ENCODE data around the gene TEX26. TPM values are rescaled to one million over a fixed set of nuclear protein-coding genes. Genes with fewer than 3 reads are reported as not detected.

Gene TEX26
- polyA plus RNA-seq, 4 donors = 0.70 to 2.8 (median 1.9) TPM

DNA sequence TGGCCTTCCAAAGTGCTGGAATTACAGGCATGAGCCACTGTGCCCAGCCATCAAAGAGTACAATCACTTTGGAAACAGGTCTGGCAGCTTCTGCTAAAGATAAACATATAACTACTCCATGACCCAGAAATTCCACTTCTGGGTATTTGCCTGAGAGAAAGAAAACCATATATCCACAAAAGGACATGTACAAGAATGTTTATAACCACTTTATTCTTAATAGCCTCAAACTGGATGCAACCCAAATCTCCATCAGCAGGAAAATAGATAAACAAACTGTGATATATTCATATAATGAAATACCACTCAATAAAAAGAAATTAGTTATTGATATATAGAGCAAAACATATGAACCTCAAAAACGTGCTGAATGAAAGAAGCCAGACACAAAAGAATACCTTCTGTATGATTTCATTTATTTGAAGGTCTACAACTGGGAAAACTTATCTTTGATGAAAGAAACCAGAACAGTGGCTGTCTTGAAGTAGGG lies 40.5 kb downstream of the TEX26 start:
- no peak for DNase-seq (ENCODE audit: low read depth in 4 of 4, low spot score in 2 of 4)

DNA sequence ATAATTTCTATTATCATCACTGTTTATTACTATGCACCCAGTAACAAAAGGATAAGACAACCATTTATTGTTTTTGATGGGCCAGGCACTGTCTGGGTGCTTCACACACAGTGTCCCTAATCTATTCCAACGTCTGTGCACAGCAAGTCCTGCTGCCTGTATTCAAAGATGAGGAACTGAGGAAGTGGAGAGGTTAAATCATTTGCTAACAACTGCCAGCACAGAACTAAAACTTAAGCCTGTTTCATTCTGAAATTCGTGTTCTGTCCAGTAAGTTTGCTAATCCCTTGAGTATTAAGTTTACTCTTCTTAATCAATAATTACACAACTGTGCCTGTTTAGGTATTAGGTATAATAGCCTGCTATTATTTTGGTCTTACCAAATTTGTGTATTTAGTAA lies 41.9 kb downstream of the TEX26 start:
- DNase-seq (ENCODE audit: low read depth in 4 of 4, low spot score in 2 of 4) = no peak

DNA sequence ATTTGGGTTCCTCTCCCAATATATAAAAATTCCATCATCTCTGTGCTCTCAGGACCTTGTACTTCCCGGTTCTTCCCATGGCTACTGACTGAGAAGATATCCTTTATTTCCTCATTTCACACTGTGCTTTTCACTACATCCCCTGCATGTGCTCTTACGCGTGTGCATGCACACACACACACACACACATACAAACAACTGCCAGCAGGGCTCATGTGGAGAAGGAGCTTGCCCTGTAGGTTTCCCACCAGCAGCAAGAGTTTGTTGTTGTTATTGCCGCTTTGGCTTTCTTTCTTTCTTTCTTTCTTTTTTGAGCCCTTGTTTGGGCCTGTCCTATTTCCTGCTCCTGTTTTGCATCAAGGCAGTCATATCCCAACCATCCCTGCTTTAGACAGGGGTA lies 43.6 kb downstream of the TEX26 start:
- no peak for DNase-seq (ENCODE audit: low read depth in 4 of 4, low spot score in 2 of 4)

DNA sequence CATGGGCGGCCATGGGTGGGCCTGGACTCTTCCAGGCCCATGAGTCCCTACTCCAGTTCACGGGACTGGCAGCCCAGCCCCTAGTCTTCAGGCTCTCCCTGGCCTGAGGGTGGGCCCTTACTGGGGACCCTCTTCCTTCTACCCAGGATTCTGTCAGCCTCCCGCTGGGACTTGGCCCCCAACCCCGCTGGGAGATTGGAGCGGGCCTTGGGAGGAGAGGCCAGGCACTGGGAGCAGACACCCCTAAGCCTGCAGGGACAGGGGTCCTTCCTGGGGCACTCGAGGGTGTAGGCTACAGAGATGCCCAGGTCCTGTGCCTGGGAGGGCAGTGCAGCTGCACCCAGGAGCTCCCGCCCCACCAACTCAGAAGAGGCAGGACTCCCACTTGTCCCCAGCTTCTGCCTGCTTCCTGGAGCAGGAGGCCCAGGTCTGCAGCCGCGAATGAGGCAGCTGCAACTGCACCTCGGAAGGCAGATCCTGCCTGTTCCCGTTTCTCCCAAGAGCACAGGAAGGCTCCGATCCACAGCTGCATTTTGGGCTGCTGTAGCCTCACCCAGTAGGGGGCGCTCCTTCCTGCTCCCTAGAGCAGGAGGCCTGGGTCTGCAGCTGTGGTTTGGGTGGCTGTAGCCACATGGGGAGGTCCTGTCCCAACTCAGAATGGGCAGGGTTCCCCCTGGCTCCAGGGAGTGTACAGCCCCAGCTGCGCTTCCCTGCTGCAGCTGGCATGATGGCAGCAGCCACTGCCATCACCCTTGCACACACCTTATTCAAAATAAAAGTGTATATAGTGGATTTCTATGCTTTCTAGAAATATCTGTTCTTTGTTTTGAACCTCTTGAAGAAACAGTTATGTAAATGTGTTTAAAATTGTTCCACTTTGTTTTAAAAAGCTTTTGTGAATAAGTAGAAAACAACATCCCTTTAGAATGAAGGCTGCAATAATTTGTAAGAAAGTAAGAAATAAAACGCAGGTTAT lies 46.8 kb downstream of the TEX26 start:
- DNase-seq (ENCODE audit: low read depth in 4 of 4, low spot score in 2 of 4) = peak in 1 of 4 donors; percentile 7

DNA sequence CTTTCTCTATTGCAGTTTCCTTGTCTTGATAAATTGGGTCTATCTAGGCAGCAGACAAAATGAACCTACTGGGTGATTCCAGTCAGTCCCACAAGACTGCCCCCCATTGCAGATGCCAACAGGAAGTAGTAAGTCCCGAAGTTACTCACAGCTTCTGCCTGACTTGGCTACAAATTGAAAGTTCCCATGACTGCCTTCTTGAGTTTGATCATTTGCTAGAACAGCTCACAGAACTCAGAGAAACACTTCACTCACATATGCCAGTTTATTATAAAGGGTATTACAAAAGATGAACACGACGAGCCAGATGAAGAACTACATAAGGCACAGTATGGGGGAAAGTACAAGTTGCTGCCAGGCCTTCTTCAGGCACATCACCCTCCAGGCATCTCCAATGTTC lies 50.0 kb downstream of the TEX26 start:
- DNase-seq (ENCODE audit: low read depth in 4 of 4, low spot score in 2 of 4) = no peak

DNA sequence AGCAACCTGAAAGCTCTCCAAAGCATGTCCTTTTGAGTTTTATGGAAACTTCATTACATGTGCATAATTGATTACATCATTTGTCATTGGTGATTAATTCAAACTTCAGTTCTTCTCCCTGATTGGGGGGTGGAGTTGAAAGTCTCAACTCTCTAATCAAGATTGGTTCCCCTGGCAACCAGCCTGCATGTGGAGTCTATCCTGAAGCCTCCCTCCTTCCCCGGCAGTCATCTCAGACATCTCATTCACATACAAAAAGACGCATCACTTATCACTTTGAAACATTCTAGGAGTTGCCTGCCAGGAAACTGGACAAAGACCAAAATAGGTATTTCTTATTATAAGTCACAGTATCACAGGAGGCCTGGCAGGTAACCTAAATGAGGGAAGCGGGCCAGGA lies 50.5 kb downstream of the TEX26 start:
- DNase-seq (ENCODE audit: low read depth in 4 of 4, low spot score in 2 of 4) = no peak

DNA sequence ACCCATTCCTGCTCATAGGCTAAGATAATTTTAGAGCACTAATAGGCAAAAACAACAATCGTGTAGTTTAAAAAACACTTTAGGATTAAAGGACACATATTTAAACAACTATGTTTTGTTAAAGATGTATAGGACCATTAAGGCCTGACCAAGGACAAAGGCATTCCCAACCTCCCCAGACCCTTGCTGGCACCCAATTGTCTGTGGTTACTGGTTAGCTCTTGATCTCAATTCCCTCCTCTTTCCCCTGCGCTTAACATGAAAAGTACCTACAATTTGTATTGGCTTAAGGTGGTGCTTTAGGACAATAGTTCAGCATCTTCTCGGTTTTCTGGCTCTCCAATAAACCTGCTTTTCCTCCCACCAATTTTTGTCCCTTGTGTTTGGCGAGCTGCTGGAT lies 51.0 kb downstream of the TEX26 start:
- no peak for DNase-seq (ENCODE audit: low read depth in 4 of 4, low spot score in 2 of 4)

DNA sequence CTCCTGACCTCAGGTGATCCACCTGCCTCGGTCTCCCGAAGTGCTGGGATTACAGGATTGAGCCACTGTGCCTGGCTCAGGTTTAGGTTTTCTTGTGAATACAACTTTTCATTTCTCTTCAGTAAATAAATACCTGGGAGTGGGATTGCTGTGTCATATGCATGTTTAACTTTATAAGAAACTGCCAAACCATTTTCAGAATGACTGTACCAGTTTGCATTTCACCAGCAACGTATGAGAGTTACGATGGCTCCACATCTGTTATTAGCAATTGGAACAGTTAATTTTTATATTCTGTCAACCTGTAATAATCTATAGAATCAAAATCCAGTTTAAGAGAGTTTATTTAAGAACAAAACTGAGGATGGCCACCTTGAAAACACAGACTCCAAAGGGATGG lies 52.2 kb downstream of the TEX26 start:
- DNase-seq (ENCODE audit: low read depth in 4 of 4, low spot score in 2 of 4) = no peak

DNA sequence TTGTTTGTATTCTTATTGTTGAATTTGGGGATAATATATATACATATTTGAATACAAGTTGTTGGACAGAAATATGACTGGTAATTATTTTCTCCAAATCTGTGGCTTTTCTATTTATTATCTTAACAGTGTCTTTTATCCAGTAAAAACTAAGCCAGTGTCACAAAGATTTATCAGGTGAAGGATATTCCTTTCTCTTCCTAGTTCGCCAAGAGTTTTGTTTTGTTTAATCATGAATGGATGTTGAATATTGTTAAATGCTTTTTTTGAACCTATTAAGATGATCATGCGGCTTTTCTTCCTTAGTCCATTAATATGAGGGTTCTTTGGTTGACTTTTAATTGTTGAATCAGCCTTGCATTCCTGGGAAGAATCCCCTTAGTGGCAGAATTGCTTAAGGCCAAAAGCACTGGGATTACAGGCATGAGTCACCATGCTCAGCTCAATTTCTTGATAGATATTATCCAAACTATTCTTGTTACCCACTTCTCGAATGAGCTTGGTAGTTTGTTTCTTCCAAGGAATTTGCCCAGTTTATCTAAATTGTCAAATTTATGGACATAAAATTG lies 53.3 kb downstream of the TEX26 start:
- no peak for DNase-seq (ENCODE audit: low read depth in 4 of 4, low spot score in 2 of 4)

DNA sequence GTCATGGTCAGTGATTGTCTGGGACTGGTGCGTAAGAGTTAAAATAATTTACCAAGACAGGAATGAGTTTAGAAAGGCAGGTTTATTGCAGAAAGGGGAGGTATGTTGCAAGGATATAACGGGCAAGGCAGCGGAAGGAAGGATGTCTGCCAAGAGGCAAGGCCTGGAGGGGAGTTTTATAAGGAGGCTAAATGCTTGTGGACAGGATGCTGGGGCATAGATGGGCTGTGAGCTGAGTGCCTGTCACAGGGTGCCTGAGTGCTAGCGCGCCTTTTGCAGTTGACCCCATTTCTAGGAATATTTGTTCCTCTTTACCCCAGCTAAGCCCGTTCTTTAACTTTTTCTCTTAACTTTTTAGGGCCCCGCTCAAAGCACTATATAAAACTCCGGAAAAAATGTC lies 58.7 kb downstream of the TEX26 start:
- DNase-seq (ENCODE audit: low read depth in 4 of 4, low spot score in 2 of 4) = no peak

DNA sequence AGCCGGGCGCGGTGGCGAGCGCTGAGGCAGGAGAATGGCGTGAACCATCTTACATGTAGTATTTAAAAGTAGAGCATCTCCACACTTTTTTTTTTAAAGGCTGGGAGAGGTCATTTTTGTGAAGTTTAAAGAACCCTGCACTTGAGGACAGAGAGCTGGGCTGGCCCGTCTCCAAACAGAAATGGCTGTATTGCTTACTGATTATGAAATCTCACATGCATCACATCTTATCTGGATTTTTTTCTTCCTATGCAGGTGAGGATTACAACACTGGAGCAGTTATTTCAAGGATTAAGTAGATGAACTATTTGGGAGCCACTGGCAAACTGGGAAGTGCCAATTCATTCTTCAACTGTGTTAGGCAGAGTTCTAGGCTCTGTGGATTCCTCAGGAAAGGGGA lies 59.5 kb downstream of the TEX26 start:
- no peak for DNase-seq (ENCODE audit: low read depth in 4 of 4, low spot score in 2 of 4)

DNA sequence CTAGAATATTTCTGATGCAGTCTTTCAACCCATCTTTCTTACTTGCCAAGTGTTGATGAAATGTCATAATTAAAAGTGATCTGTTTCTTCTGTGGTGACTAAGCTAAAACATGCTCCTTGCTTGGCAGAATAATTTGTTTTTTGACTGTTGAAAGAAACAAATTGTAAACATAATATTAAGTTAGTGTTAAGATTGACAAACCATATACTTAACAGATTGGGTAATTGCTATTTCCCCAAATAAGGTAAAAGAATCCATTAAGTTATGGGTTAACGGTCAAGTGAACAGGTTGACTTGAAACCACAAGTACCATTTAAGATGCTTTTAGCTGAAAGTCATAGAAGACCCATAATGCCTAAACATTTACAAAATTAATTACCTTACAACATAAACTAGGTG lies 62.9 kb downstream of the TEX26 start:
- no peak for DNase-seq (ENCODE audit: low read depth in 4 of 4, low spot score in 2 of 4)

DNA sequence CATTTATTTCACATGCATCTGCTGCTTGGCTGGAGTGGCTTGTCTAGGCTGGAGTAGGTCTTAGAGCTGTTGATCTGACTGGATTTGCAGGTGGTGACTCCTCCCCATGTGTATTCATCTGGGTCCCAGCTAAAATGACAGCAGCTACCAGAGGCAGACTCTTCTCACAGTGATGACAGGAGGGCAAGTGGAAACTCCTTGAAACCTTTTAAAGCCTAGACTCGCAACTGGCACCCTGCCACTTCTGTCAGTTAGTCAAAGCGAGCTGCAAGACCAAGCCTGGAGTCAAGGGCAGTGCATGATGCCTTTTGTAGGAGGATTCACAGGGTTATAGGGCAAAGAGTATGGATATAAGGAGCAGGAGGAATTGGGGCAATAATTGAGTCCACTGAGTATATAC lies 65.2 kb downstream of the TEX26 start:
- no peak for DNase-seq (ENCODE audit: low read depth in 4 of 4, low spot score in 2 of 4)

DNA sequence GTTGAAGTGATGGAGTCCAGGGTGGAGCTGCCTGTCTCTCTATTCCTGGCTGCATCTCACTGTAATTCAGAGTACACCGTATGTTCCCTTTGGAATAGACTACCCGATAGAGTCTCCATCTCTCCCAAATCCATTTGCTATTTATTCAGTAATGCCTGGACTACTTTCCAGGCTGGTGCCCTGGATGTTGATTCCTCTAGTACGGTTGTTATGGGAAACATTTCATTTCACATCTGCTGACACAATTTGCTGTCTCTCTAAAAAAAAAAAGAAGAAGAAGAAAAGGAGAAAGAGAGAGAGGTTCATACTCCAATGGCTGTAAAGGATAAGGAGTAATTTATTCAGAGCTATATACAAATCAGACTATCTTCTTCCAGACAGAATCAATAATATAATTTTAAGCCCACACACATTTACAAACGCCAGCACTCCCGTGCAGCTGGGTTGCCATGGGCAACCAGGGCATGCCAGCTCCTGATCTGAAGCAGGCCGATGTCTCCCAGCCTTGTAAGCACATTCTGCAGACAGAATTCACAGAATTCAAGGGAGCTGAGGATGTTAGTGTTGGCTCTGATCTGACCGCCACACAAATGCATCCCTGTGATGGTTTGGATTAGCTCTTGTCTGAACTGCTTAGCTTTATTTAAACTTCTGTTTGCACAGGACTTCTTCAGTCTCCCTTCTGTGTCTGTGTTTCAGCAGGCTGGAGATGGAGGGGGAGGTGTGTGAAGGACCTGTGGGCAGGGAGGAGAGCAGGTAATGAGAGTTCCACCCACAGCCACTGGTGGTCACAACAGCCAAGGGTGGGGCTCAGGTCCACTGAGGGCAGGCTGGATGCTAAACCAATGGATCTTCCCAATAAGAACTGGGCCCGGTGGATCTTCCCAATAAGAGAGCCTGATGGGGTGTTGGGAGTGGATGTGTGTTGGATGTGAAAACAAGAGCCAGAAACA lies 66.0 kb downstream of the TEX26 start:
- DNase-seq (ENCODE audit: low read depth in 4 of 4, low spot score in 2 of 4) = peak in 1 of 4 donors; percentile 9

DNA sequence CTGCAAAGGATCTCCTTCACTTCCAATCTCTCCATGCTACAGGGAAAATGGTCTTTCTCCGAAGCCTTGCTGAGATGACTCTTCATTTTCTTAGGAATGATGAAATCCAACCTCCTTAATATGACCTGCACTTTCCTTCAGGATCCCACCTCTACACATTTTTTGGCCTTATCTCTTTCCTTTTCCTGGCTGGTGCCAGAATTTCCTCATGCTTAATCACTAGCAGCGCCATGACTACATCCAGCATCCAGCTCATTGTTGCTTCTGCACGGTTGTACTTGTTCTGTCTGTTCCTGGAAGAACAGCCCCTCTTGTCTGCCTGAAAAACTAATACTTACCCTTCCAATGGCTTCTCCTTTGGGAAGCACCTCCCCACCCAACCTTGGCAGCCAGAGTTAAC lies 68.4 kb downstream of the TEX26 start:
- no peak for DNase-seq (ENCODE audit: low read depth in 4 of 4, low spot score in 2 of 4)

DNA sequence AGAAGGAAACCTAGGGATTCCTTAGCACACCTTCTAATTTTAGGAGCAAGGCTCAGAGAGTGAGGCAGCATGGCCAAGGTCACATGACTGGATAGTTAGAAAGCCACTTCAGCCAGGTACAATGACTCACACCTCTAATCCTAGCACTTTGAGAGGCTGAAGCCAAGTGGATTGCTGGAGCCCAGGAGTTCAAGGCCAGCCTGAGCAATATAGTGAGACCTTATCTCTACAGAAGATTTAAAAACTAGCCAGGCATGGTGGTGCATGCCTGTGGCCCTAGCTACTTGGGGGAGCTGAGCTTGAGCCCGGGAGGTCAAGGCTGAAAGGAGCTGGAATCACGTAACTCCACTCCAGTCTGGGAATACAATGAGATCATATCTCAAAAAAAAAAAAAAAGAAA lies 69.2 kb downstream of the TEX26 start:
- no peak for DNase-seq (ENCODE audit: low read depth in 4 of 4, low spot score in 2 of 4)

DNA sequence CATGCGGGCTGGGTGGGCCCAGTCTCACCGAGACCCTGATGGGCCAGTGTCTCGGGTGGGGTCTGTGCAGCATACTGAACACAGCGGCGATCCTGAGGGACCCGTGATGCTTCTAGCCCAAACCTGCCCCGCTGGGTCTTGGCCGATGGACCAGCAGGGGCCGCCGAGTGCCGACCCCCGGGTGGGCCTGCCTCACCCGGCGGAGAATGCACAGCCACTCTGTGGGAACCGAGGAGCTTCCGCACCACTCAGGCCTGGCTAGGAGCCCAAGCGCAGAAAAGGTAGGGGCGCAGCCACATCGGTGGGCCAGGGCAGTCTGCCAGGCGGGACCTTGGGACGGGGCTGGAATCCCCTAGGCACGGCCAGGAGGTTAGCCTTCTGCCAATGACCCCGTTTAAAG lies 72.6 kb downstream of the TEX26 start:
- DNase-seq (ENCODE audit: low read depth in 4 of 4, low spot score in 2 of 4) = no peak

DNA sequence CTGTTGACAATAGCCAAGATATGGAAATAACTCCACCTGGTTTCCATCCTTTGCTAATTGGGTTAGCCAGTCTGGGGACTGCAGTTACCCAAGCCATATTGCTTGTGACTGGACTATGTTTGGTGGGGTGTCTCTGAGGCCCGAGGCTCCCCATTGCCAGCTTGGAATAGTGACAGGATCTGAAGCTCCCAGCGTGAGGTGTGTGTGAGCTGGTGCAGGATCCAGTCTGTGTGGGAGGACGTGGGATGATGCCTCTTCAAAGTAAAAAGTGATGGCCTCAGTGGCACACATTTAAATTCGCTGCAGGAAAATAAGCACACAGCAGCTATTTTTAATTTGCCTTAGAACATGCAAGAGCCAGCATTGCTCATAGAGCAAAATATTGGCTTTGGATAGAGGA lies 75.0 kb downstream of the TEX26 start:
- DNase-seq (ENCODE audit: low read depth in 4 of 4, low spot score in 2 of 4) = no peak

DNA sequence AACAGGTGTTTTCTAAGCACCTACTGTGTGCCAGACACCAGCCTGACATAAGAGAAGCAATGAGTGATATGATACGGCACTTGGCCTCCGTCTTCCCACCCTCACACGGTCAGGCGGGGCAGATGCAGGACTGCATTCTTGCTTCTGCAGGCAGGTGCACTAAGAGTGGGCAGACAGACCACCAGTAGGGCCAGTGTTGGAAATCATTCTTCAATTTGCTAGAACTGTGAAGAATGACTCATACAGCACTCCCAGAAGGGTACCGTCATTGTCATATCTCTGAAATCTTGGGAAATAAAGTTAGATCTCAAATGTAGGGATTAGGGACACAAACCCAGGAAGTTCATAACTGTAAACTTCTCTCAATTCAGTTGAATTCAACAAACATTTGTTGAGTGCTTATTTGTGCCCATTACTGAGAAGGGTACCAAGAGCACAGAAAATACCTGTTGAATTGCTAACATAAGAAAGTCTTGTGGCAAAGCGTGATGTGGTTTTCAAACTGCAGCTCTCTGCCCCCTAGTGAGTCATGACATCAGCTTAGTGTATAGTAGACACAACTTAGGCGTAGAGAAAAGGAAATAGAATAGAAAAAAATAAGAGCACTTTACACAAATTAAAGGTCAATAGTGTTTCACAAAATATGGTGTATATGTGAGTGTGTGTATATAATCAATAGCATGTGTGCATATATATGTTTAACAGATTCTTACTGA lies 76.1 kb downstream of the TEX26 start:
- no peak for DNase-seq (ENCODE audit: low read depth in 4 of 4, low spot score in 2 of 4)

DNA sequence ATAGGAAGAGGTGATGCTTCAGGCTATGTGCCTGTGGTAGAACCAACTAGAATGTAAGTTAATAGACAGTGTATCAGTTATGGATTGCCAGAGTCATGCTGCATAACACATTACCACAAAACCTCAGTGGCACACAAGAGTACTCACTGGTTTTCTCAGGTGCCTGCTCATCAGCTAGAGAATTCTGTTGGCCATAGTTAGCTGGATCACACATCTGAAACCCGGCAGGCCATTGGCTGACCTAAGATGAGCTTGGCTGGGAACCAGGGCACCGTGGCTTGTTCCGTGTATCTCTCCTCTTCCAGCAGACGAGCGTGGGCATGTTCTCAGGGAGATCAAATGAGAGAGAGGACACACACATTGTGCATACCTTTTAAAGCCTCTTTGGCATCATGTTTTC lies 76.7 kb downstream of the TEX26 start:
- no peak for DNase-seq (ENCODE audit: low read depth in 4 of 4, low spot score in 2 of 4)

All from left renal cortex interstitium (tissue), 4 donors.